ENCODE data around the gene MTCL1. TPM values are rescaled to one million over a fixed set of nuclear protein-coding genes. Genes with fewer than 3 reads are reported as not detected.

The MTCL1 gene
- total and polyA plus RNA-seq, 9 of the 15 experiments (the other 6 are each of a cell fraction or from before 2014, with no cell fraction given) = 0.21 to 7.4 (median 3.7) TPM

DNA sequence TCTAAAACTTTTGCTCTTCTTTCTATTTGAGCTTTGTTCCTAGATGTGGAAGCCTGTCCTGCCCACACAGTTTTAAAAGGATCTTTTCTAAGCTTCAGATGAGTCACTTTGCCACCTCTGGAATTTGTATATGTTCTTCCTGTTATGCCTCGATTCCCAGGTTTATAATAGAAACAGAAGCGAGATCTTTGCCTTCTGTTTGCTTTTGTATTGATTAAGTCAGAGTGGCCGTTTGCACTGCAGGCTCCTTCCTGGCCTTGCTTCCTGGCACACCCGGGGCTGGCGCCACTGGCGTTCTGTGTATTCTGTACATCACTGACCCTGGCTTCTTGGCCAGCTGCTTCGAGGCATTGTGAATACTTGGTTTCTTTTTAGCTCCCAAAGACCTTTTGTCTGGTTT lies 91.8 kb downstream of the MTCL1 start:
- TF ChIP-seq CREB1 (IDR thresholded peaks at IDR 0.05) (no peak), CREB1 (CRISPR knock-in tag; IDR thresholded peaks at IDR 0.05) (no peak), CHD4 (IDR thresholded peaks at IDR 0.05; ENCODE audit: insufficient read depth, insufficient replicate concordance, low read depth, low read length, poor library complexity, severe bottlenecking) (no peak), ETV5 (CRISPR knock-in tag; IDR thresholded peaks at IDR 0.05; ENCODE audit: low read depth) (no peak), XRCC5 (IDR thresholded peaks at IDR 0.05; ENCODE audit: low read depth, low read length) (no peak), RUNX1 (IDR thresholded peaks at IDR 0.05; ENCODE audit: low read depth) (no peak), THAP12 (CRISPR knock-in tag; IDR thresholded peaks at IDR 0.05) (no peak)
- no peak overlapping the region for H2AFZ ChIP-seq (ENCODE audit: low read depth, low read length)
- ChIA-PET POLR2A (interaction anchor here (1.7 kb wide), 1 partner anchor 13 kb away, joined by 7 read pairs; no protein-coding TSS in a partner anchor), CTCF (ENCODE audit: low intra/inter-chr PET ratio) (no interaction called here)
- no peaks in the 10 kb centered on the region for H3K9me3 ChIP-seq (replicated peaks; ENCODE audit: control insufficient read depth, insufficient read depth, low read depth, low read length)
- H3K27me3 ChIP-seq (ENCODE audit: control insufficient read depth in 2 of 2, insufficient read depth in 2 of 2, low read length in 2 of 2) = peaks cover 22 to 48% of the 10 kb centered on the region in 2 experiments
- H3K79me2 ChIP-seq (ENCODE audit: control insufficient read depth, insufficient read depth, low read length) = no peaks in the 10 kb centered on the region
- DNase-seq (ENCODE audit: extremely low read depth in 1 of 4, low spot score in 3 of 4) (no peak), FAIRE-seq (no peak), ATAC-seq (no peak)
- no TSS peak for BruUV-seq (replicated peaks)
- no peaks in the 10 kb centered on the region for H3K9me1 ChIP-seq (ENCODE audit: control insufficient read depth, insufficient read depth, low read length)
- H4K20me1 ChIP-seq (replicated peaks; ENCODE audit: control insufficient read depth, insufficient read depth, low read length) = no peaks in the 10 kb centered on the region
- no peak overlapping the region for H3K27ac ChIP-seq (ENCODE audit: extremely low read depth, low read depth, low read length)
- H3K36me3 ChIP-seq (ENCODE audit: control insufficient read depth, insufficient read depth, low read length) = no peaks in the 10 kb centered on the region
- no peak overlapping the region for H3K9ac ChIP-seq (ENCODE audit: insufficient read depth in 1 of 2, low read depth in 2 of 2, low read length in 2 of 2)
- intact Hi-C loops (cut with micrococcal nuclease) (loop anchor here (10.0 kb wide), 1 partner anchor 112 kb away; no protein-coding TSS in a partner anchor), in situ Hi-C loops (cut with MboI) (no loop called here)
- peaks cover 8 to 11% of the 10 kb centered on the region in 2 experiments; a peak in 4 of 5 replicates for H3K4me1 ChIP-seq (replicated peaks in 1 of 2; ENCODE audit: control insufficient read depth in 2 of 2, insufficient read depth in 2 of 2, low read length in 2 of 2)
- WGBS (ENCODE audit: insufficient coverage, low coverage, missing lambda C conversion rate) = 20% methylated on average over 7 of the region's 7 CpGs
- H3K4me2 ChIP-seq (ENCODE audit: insufficient read depth, low read length) = no peak overlapping the region
- no peak overlapping the region for H3K4me3 ChIP-seq

Data from K562 (cell line).